ENCODE data around the gene PGLYRP2. TPM values are rescaled to one million over a fixed set of nuclear protein-coding genes. Genes with fewer than 3 reads are reported as not detected.

Gene PGLYRP2
- total and polyA plus RNA-seq, 2 of the 13 experiments (the other 11 are each of a cell fraction or from before 2014, with no cell fraction given) = 0.04 to 1.0 TPM

DNA sequence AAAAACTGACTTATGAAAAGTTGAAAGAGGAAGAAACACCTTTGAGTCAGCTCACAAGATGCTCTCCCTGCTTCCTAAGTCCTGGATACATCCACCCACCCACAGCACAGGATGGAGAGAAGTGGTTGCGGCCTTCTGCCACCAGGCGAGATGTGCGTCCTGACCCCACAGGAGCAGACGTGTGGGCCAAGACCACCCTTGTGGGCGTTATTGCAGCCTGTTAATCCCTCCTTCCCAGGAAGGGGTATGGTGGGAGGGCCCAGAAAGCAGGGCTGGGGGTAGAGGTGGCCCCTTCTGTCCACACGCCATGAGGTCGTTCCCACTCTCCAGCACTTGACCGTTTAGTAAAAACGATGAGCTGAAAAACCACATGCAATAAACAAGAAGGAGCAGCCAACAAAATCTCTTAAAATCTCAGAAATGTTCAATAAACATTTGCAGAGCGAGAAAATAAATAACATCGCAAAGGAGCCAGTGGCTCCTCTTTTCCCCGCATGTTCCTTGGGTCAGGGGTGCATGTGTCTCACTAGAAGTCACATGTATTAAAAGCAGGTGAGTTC, 58.1 kb downstream of the PGLYRP2 start (continued):
- TF ChIP-seq, protein P1, sequence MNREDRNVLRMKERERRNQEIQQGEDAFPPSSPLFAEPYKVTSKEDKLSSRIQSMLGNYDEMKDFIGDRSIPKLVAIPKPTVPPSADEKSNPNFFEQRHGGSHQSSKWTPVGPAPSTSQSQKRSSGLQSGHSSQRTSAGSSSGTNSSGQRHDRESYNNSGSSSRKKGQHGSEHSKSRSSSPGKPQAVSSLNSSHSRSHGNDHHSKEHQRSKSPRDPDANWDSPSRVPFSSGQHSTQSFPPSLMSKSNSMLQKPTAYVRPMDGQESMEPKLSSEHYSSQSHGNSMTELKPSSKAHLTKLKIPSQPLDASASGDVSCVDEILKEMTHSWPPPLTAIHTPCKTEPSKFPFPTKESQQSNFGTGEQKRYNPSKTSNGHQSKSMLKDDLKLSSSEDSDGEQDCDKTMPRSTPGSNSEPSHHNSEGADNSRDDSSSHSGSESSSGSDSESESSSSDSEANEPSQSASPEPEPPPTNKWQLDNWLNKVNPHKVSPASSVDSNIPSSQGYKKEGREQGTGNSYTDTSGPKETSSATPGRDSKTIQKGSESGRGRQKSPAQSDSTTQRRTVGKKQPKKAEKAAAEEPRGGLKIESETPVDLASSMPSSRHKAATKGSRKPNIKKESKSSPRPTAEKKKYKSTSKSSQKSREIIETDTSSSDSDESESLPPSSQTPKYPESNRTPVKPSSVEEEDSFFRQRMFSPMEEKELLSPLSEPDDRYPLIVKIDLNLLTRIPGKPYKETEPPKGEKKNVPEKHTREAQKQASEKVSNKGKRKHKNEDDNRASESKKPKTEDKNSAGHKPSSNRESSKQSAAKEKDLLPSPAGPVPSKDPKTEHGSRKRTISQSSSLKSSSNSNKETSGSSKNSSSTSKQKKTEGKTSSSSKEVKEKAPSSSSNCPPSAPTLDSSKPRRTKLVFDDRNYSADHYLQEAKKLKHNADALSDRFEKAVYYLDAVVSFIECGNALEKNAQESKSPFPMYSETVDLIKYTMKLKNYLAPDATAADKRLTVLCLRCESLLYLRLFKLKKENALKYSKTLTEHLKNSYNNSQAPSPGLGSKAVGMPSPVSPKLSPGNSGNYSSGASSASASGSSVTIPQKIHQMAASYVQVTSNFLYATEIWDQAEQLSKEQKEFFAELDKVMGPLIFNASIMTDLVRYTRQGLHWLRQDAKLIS (CRISPR knock-in tag; IDR thresholded peaks at IDR 0.05) = no peak
- TF ChIP-seq MYNN (CRISPR knock-in tag; IDR thresholded peaks at IDR 0.05; ENCODE audit: low read depth) = no peak
- TF ChIP-seq, protein P2, sequence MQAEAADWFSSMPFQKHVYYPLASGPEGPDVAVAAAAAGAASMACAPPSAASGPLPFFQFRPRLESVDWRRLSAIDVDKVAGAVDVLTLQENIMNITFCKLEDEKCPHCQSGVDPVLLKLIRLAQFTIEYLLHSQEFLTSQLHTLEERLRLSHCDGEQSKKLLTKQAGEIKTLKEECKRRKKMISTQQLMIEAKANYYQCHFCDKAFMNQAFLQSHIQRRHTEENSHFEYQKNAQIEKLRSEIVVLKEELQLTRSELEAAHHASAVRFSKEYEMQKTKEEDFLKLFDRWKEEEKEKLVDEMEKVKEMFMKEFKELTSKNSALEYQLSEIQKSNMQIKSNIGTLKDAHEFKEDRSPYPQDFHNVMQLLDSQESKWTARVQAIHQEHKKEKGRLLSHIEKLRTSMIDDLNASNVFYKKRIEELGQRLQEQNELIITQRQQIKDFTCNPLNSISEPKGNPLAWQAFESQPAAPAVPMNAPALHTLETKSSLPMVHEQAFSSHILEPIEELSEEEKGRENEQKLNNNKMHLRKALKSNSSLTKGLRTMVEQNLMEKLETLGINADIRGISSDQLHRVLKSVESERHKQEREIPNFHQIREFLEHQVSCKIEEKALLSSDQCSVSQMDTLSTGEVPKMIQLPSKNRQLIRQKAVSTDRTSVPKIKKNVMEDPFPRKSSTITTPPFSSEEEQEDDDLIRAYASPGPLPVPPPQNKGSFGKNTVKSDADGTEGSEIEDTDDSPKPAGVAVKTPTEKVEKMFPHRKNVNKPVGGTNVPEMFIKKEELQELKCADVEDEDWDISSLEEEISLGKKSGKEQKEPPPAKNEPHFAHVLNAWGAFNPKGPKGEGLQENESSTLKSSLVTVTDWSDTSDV (CRISPR knock-in tag; IDR thresholded peaks at IDR 0.05) = no peak
- TF ChIP-seq ZNF614 (CRISPR knock-in tag; IDR thresholded peaks at IDR 0.05; ENCODE audit: borderline replicate concordance) = no peak
- no peak for TF ChIP-seq PHF21A (CRISPR knock-in tag; IDR thresholded peaks at IDR 0.05)
- no peak for TF ChIP-seq ISL2 (CRISPR knock-in tag; IDR thresholded peaks at IDR 0.05)
- no peak for TF ChIP-seq ZNF207 (IDR thresholded peaks at IDR 0.05; ENCODE audit: borderline replicate concordance)
- TF ChIP-seq TCF12 (IDR thresholded peaks at IDR 0.05) = no peak
- TF ChIP-seq TCF12 (CRISPR knock-in tag; IDR thresholded peaks at IDR 0.05) = no peak
- no peak for TF ChIP-seq ZNF562 (CRISPR knock-in tag; IDR thresholded peaks at IDR 0.05; ENCODE audit: borderline replicate concordance)
- no peak for TF ChIP-seq MAFF (IDR thresholded peaks at IDR 0.05; ENCODE audit: low read depth, low read length)
- TF ChIP-seq, protein P3, sequence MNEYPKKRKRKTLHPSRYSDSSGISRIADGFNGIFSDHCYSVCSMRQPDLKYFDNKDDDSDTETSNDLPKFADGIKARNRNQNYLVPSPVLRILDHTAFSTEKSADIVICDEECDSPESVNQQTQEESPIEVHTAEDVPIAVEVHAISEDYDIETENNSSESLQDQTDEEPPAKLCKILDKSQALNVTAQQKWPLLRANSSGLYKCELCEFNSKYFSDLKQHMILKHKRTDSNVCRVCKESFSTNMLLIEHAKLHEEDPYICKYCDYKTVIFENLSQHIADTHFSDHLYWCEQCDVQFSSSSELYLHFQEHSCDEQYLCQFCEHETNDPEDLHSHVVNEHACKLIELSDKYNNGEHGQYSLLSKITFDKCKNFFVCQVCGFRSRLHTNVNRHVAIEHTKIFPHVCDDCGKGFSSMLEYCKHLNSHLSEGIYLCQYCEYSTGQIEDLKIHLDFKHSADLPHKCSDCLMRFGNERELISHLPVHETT (CRISPR knock-in tag; conservative IDR thresholded peaks at IDR 0.05) = no peak
- TF ChIP-seq, protein P4, sequence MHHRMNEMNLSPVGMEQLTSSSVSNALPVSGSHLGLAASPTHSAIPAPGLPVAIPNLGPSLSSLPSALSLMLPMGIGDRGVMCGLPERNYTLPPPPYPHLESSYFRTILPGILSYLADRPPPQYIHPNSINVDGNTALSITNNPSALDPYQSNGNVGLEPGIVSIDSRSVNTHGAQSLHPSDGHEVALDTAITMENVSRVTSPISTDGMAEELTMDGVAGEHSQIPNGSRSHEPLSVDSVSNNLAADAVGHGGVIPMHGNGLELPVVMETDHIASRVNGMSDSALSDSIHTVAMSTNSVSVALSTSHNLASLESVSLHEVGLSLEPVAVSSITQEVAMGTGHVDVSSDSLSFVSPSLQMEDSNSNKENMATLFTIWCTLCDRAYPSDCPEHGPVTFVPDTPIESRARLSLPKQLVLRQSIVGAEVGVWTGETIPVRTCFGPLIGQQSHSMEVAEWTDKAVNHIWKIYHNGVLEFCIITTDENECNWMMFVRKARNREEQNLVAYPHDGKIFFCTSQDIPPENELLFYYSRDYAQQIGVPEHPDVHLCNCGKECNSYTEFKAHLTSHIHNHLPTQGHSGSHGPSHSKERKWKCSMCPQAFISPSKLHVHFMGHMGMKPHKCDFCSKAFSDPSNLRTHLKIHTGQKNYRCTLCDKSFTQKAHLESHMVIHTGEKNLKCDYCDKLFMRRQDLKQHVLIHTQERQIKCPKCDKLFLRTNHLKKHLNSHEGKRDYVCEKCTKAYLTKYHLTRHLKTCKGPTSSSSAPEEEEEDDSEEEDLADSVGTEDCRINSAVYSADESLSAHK (CRISPR knock-in tag; IDR thresholded peaks at IDR 0.05; ENCODE audit: borderline replicate concordance) = no peak
